Endothelial cell of umbilical vein (primary cell): ENCODE data around the gene NR0B2. TPM values are rescaled to one million over a fixed set of nuclear protein-coding genes. Genes with fewer than 3 reads are reported as not detected.

ENCODE experiments used
- BruUV-seq: library from RNA; stranded (reverse); fragments of 400-500 nt; replicated peaks from 2 replicates; lab custom pipeline; 2021; lab: Mats Ljungman, UMichigan
- CTCF ChIA-PET: fragments of 300-600, 350-600 bp; sonication (Branson Sonifier 250); formaldehyde crosslinking; loops from one replicate; lab custom pipeline; 2021; ENCODE audit warnings: antibody characterized with exemption, inconsistent platforms; lab: Charles Lee
- POLR2A ChIA-PET: fragments of 300-600, 350-600 bp; sonication (Branson Sonifier 250); formaldehyde crosslinking; loops from one replicate; lab custom pipeline; 2021; ENCODE audit warnings: antibody characterized with exemption, inconsistent platforms; lab: Charles Lee
- DNase-seq: peaks from one replicate; pipeline ENCODE4 v3.0.0-alpha.2; 2011; ENCODE audit warnings: low read depth, low spot score
- FAIRE-seq: peaks from 2 replicates; lab custom pipeline; 2011; peaks lifted over from hg19 to GRCh38; lab: Jason Lieb, UNC
- H2AFZ ChIP-seq: 2 replicates; pipeline ENCODE4 v1.6.0; 2012; ENCODE audit warnings: low read depth, low read length, control low read depth, inconsistent platforms
- H3K27ac ChIP-seq: 2 replicates; pipeline ENCODE4 v1.5.1; 2011; ENCODE audit warnings: low read depth, mild to moderate bottlenecking, control low read depth, low read length, moderate library complexity; ENCODE audit not compliant: insufficient read depth
- H3K27me3 ChIP-seq, 2 experiments: 2 replicates each; pipeline versions ENCODE4 v1.6.0 to v1.6.1; 2011; ENCODE audit warnings: low read length in 2 of 2, mixed read lengths in 1 of 2; ENCODE audit not compliant: control insufficient read depth in 2 of 2, insufficient read depth in 2 of 2
- H3K36me3 ChIP-seq, 2 experiments: 2 replicates in 1 of 2; 3 replicates in 1 of 2; pipeline ENCODE4 v1.5.1; 2011; ENCODE audit warnings: low read length in 2 of 2, mild to moderate bottlenecking in 1 of 2, moderate library complexity in 1 of 2; ENCODE audit not compliant: control insufficient read depth in 2 of 2, insufficient read depth in 2 of 2; ENCODE audit errors: extremely low read depth in 1 of 2
- H3K4me1 ChIP-seq: 3 replicates; pipeline ENCODE4 v1.5.1; 2011; ENCODE audit warnings: mild to moderate bottlenecking, low read length; ENCODE audit not compliant: control insufficient read depth, insufficient read depth; ENCODE audit errors: extremely low read depth
- H3K4me2 ChIP-seq: 2 replicates; pipeline ENCODE4 v1.6.1; 2011; ENCODE audit warnings: low read length, control low read depth, mixed read lengths; ENCODE audit not compliant: insufficient read depth
- H3K4me3 ChIP-seq, 3 experiments: fragments of 200-600 bp in 1 of 3; sonication (generic), shearing (Covaris generic) in 1 of 3; replicated peaks in 1 of 3; 2 replicates each; pipeline ENCODE4 v1.5.1; 2011 to 2016; ENCODE audit warnings: control low read depth in 3 of 3, low read length in 3 of 3, mild to moderate bottlenecking in 2 of 3, inconsistent platforms in 1 of 3, low read depth in 1 of 3, moderate library complexity in 1 of 3; ENCODE audit not compliant: insufficient read depth in 1 of 3
- H3K79me2 ChIP-seq: 2 replicates; pipeline ENCODE4 v1.6.0; 2012; ENCODE audit warnings: low read length, inconsistent platforms; ENCODE audit not compliant: control insufficient read depth, insufficient read depth
- H3K9ac ChIP-seq: replicated peaks from 2 replicates; pipeline ENCODE3; 2011; ENCODE audit warnings: low read length, control low read depth; ENCODE audit not compliant: insufficient read depth; ENCODE audit errors: extremely low read depth
- H3K9me1 ChIP-seq: replicated peaks from 3 replicates; pipeline ENCODE4 v1.6.0; 2011; ENCODE audit warnings: mild to moderate bottlenecking, low read length; ENCODE audit not compliant: control insufficient read depth, insufficient read depth; ENCODE audit errors: extremely low read depth
- H3K9me3 ChIP-seq: replicated peaks from 2 replicates; pipeline ENCODE4 v1.5.1; 2012; ENCODE audit warnings: low read length, inconsistent platforms; ENCODE audit not compliant: control insufficient read depth, insufficient read depth
- H4K20me1 ChIP-seq: replicated peaks from 2 replicates; pipeline ENCODE3; 2011; ENCODE audit warnings: mild to moderate bottlenecking, low read length; ENCODE audit not compliant: control insufficient read depth, insufficient read depth; ENCODE audit errors: extremely low read depth
- JUN ChIP-seq: IDR thresholded peaks from 2 replicates; pipeline ENCODE4 v1.6.1; 2011; ENCODE audit warnings: borderline replicate concordance, low read depth; ENCODE audit not compliant: insufficient read length, insufficient read depth
- MYC ChIP-seq: IDR thresholded peaks from one replicate; pipeline ENCODE4 v1.6.1; 2011; ENCODE audit warnings: mild to moderate bottlenecking, low read depth, low read length
- POLR2A ChIP-seq: IDR thresholded peaks from 2 replicates; pipeline ENCODE4 v1.6.1; 2012; ENCODE audit warnings: low read depth, mild to moderate bottlenecking, control low read depth, low read length
- POLR2AphosphoS5 ChIP-seq: IDR thresholded peaks from 2 replicates; pipeline ENCODE4 v1.6.1; 2012; ENCODE audit warnings: low read depth, mild to moderate bottlenecking, control low read depth, low read length, moderate library complexity; ENCODE audit not compliant: insufficient read depth
- dilution Hi-C: fragments of 300-500 bp; cut with MboI; formaldehyde crosslinking; loops from one replicate; pipeline ENCODE4 v1.15.0; 2019; ENCODE audit warnings: low sequenced_read_pairs; ENCODE audit not compliant: extremely low pct_ligation_motif_present
- intact Hi-C: fragments of 100-400 bp; cut with micrococcal nuclease; formaldehyde crosslinking; loops from one replicate; pipeline ENCODE4 v1.10.0; 2022
- polyA plus RNA-seq, 4 experiments: library from polyadenylated mRNA; depleted of rRNA in 3 of 4; stranded (reverse) in 3 of 4; unstranded in 1 of 4; fragments of >200 nt; gene quantifications; 2 replicates each; pipeline versions ENCODE4 v1.2.1 to v1.2.3, GENCODE V29; 2011 to 2012; ENCODE audit warnings: missing spikeins in 1 of 4
- total RNA-seq: library from RNA; stranded (reverse); gene quantifications from 2 replicates; pipeline ENCODE4 v1.2.3, GENCODE V29; 2021
- TF ChIP-seq, protein P1 (sequence below), 2 donors: IDR thresholded peaks; 1 replicate in 1 of 2; 2 replicates in 1 of 2; pipeline ENCODE4 v1.5.1; 2011; ENCODE audit warnings: low read length in 2 of 2, mild to moderate bottlenecking in 2 of 2, moderate library complexity in 2 of 2, control low read depth in 1 of 2, inconsistent platforms in 1 of 2, low read depth in 1 of 2; ENCODE audit not compliant: insufficient read depth in 1 of 2; ENCODE audit errors: extremely low read depth in 1 of 2
- TF ChIP-seq, protein P2 (sequence below): IDR thresholded peaks from 2 replicates; pipeline ENCODE4 v1.6.1; 2011; ENCODE audit not compliant: insufficient read depth, insufficient read length

Gene NR0B2
- total and polyA plus RNA-seq, 2 donors (not counting 3 experiments of a cell fraction or from before 2014, with no cell fraction given), result not detected

DNA sequence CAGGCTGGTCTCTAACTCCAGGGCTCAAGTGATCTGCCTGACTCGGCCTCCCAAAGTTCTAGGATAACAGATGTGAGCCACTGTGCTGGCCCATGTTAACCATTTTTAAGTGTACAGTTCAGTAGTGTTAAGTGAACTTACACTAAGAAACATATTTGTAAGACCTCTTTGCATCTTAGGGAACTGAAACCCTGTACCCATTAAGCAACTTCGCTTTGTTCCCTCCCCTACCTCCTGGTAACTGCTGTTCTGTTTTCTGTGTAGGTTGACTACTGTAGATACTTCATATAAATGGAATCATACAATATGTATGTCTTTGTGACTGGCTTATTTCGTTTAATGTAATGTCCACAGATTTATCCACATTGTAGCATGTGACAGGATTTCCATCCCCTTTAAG, 18.8 kb upstream of the NR0B2 start:
- no peaks in the 10 kb centered on the region for H3K27me3 ChIP-seq
- H3K36me3 ChIP-seq, result peaks cover 12% of the 10 kb centered on the region in 2 experiments
- H3K4me3 ChIP-seq, result no peak overlapping the region
- H3K4me2 ChIP-seq, result no peak overlapping the region
- BruUV-seq, result no TSS peak
- DNase-seq, result no peak
- no peaks in the 10 kb centered on the region for H3K9me3 ChIP-seq
- ChIA-PET CTCF (no interaction called here), POLR2A (no interaction called here)
- no peaks in the 10 kb centered on the region for H4K20me1 ChIP-seq
- intact Hi-C loops, result no loop called here
- dilution Hi-C loops, result no loop called here
- H3K27ac ChIP-seq, result no peak overlapping the region
- no peaks in the 10 kb centered on the region for H3K9me1 ChIP-seq
- FAIRE-seq, result no peak
- no peak overlapping the region for H2AFZ ChIP-seq
- TF ChIP-seq POLR2A (no peak), MYC (no peak), JUN (no peak), POLR2AphosphoS5 (no peak)
- TF ChIP-seq, protein P1, sequence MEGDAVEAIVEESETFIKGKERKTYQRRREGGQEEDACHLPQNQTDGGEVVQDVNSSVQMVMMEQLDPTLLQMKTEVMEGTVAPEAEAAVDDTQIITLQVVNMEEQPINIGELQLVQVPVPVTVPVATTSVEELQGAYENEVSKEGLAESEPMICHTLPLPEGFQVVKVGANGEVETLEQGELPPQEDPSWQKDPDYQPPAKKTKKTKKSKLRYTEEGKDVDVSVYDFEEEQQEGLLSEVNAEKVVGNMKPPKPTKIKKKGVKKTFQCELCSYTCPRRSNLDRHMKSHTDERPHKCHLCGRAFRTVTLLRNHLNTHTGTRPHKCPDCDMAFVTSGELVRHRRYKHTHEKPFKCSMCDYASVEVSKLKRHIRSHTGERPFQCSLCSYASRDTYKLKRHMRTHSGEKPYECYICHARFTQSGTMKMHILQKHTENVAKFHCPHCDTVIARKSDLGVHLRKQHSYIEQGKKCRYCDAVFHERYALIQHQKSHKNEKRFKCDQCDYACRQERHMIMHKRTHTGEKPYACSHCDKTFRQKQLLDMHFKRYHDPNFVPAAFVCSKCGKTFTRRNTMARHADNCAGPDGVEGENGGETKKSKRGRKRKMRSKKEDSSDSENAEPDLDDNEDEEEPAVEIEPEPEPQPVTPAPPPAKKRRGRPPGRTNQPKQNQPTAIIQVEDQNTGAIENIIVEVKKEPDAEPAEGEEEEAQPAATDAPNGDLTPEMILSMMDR (IDR thresholded peaks at IDR 0.05; ENCODE audit: extremely low read depth in 1 of 2, insufficient read depth in 1 of 2, low read depth in 1 of 2, low read length in 2 of 2), result no peak
- TF ChIP-seq, protein P2, sequence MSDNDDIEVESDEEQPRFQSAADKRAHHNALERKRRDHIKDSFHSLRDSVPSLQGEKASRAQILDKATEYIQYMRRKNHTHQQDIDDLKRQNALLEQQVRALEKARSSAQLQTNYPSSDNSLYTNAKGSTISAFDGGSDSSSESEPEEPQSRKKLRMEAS, result no peak
- H3K9ac ChIP-seq, result no peak overlapping the region
- H3K4me1 ChIP-seq, result no peaks in the 10 kb centered on the region
- peaks cover 56% of the 10 kb centered on the region for H3K79me2 ChIP-seq
